Astrocyte (in vitro differentiated cells and primary cell): ENCODE results near the gene ERCC6. TPM values are rescaled to one million over a fixed set of nuclear protein-coding genes. Genes with fewer than 3 reads are reported as not detected.

Experiments used
- DNase-seq: peaks from one replicate; pipeline ENCODE4 v3.0.0-alpha.2; 2010; ENCODE audit warnings: low read depth
- FAIRE-seq: peaks from 2 replicates; lab custom pipeline; 2011; peaks lifted over from hg19 to GRCh38; lab: Jason Lieb, UNC
- H2AFZ ChIP-seq: 2 replicates; pipeline ENCODE4 v1.6.0; 2012; ENCODE audit warnings: low read depth, low read length, inconsistent platforms
- H3K27ac ChIP-seq: 2 replicates; pipeline ENCODE4 v1.5.1; 2011; ENCODE audit warnings: low read depth, low read length, inconsistent platforms
- H3K27me3 ChIP-seq: 2 replicates; pipeline ENCODE4 v1.6.0; 2011; ENCODE audit warnings: low read length, inconsistent platforms; ENCODE audit not compliant: insufficient read depth
- H3K36me3 ChIP-seq: 2 replicates; pipeline ENCODE4 v1.5.1; 2011; ENCODE audit warnings: low read length, inconsistent platforms; ENCODE audit not compliant: insufficient read depth
- H3K4me1 ChIP-seq: 2 replicates; pipeline ENCODE4 v1.5.1; 2011; ENCODE audit warnings: low read length, inconsistent platforms; ENCODE audit not compliant: insufficient read depth
- H3K4me2 ChIP-seq: 2 replicates; pipeline ENCODE4 v1.6.0; 2012; ENCODE audit warnings: low read length, inconsistent platforms
- H3K4me3 ChIP-seq: 2 replicates; pipeline ENCODE4 v1.5.1; 2011; ENCODE audit warnings: low read depth, mild to moderate bottlenecking, low read length, inconsistent platforms; ENCODE audit not compliant: insufficient read depth
- H3K79me2 ChIP-seq: 2 replicates; pipeline ENCODE4 v1.6.0; 2012; ENCODE audit warnings: mild to moderate bottlenecking, low read length, inconsistent platforms; ENCODE audit not compliant: insufficient read depth
- H3K9ac ChIP-seq: 2 replicates; pipeline ENCODE4 v1.6.0; 2012; ENCODE audit warnings: mild to moderate bottlenecking, low read length, inconsistent platforms
- H3K9me3 ChIP-seq: 2 replicates; pipeline ENCODE4 v1.5.1; 2012; ENCODE audit warnings: low read depth, mild to moderate bottlenecking, low read length, inconsistent platforms; ENCODE audit not compliant: insufficient read depth
- H4K20me1 ChIP-seq: 2 replicates; pipeline ENCODE4 v1.6.0; 2012; ENCODE audit warnings: low read length, inconsistent platforms; ENCODE audit not compliant: insufficient read depth
- H3K27ac Mint-ChIP-seq: one replicate; pipeline ENCODE4 v1.8.0; 2021; ENCODE audit warnings: mild to moderate bottlenecking, mixed read lengths; ENCODE audit not compliant: unreplicated experiment
- H3K27me3 Mint-ChIP-seq: one replicate; pipeline ENCODE4 v1.8.0; 2021; ENCODE audit warnings: low read depth, mixed read lengths; ENCODE audit not compliant: unreplicated experiment
- H3K36me3 Mint-ChIP-seq: one replicate; pipeline ENCODE4 v1.8.0; 2021; ENCODE audit warnings: low read depth, mixed read lengths; ENCODE audit not compliant: unreplicated experiment
- H3K4me1 Mint-ChIP-seq: one replicate; pipeline ENCODE4 v1.8.0; 2021; ENCODE audit warnings: low read depth, mixed read lengths; ENCODE audit not compliant: unreplicated experiment
- H3K4me3 Mint-ChIP-seq: one replicate; pipeline ENCODE4 v1.8.0; 2021; ENCODE audit warnings: mild to moderate bottlenecking, moderate library complexity, mixed read lengths; ENCODE audit not compliant: unreplicated experiment
- H3K9me3 Mint-ChIP-seq: one replicate; pipeline ENCODE4 v1.8.0; 2021; ENCODE audit warnings: mild to moderate bottlenecking, mixed read lengths; ENCODE audit not compliant: unreplicated experiment
- CTCF ChIP-seq: IDR thresholded peaks from 2 replicates; pipeline ENCODE4 v1.5.1; 2011; ENCODE audit warnings: low read depth, mild to moderate bottlenecking, inconsistent platforms, low read length, moderate library complexity; ENCODE audit not compliant: insufficient read depth
- EZH2 ChIP-seq: IDR thresholded peaks from 2 replicates; pipeline ENCODE4 v1.6.1; 2012; ENCODE audit warnings: mild to moderate bottlenecking, low read length, inconsistent platforms; ENCODE audit not compliant: insufficient read depth
- total RNA-seq: library from RNA; stranded (reverse); gene quantifications from 2 replicates; pipeline ENCODE4 v1.2.1, GENCODE V29; 2021

The ERCC6 gene
- total RNA-seq, 1 donor from 2014 or later, result 22.3 TPM

- TF ChIP-seq CTCF (no peak), EZH2 (no peak)
- Histone ChIP-seq H3K4me1 (no peaks in the 10 kb centered on the region), H3K36me3 (peaks cover 23% of the 10 kb centered on the region), H3K4me2 (no peak overlapping the region), H3K9ac (no peak overlapping the region), H3K27me3 (no peaks in the 10 kb centered on the region), H3K27ac (no peak overlapping the region), H2AFZ (no peak overlapping the region), H3K79me2 (no peaks in the 10 kb centered on the region), H3K9me3 (no peaks in the 10 kb centered on the region), H4K20me1 (no peaks in the 10 kb centered on the region), H3K4me3 (no peak overlapping the region)
- DNase-seq (no peak), FAIRE-seq (no peak)
- H3K36me3 Mint-ChIP-seq, result peaks cover 38% of the 10 kb centered on the region
- H3K4me3 Mint-ChIP-seq, result no peak overlapping the region
- no peak overlapping the region for H3K27ac Mint-ChIP-seq
- no peaks in the 10 kb centered on the region for H3K9me3 Mint-ChIP-seq
- no peaks in the 10 kb centered on the region for H3K27me3 Mint-ChIP-seq
- no peaks in the 10 kb centered on the region for H3K4me1 Mint-ChIP-seq
These were observed 64.0 kb downstream of the ERCC6 start for GRCh38 chr10:49474901-49475300.

DNA sequence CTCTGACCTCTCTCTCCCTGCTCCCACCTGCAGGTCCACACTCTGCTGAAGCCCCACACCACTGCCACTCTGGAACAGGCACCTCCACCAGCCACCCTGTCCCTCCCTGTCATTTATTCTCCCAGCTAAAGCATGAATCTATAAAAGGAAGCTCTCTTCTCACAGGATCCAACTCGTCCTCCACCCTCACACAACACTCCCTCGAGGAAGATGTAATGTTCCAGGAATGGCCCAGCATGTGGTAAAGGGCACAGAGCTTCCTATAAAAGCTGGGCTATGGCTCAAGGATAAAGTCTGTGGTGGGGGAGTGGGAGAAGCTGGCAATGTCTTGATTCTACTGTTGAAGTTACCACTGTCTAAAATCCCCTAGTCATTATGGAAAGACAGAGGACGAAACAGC is 67.4 kb downstream of the ERCC6 start:
- H3K79me2 ChIP-seq, result no peaks in the 10 kb centered on the region
- no peak overlapping the region for H3K4me2 ChIP-seq
- no peak overlapping the region for H3K4me3 Mint-ChIP-seq
- TF ChIP-seq EZH2 (no peak), CTCF (no peak)
- H3K36me3 ChIP-seq, result peaks cover 24% of the 10 kb centered on the region
- FAIRE-seq (no peak), DNase-seq (no peak)
- no peaks in the 10 kb centered on the region for H3K9me3 ChIP-seq
- H4K20me1 ChIP-seq, result no peaks in the 10 kb centered on the region
- no peaks in the 10 kb centered on the region for H3K27me3 ChIP-seq
- H3K36me3 Mint-ChIP-seq, result peaks cover 25% of the 10 kb centered on the region
- H3K27ac ChIP-seq, result no peak overlapping the region
- no peak overlapping the region for H2AFZ ChIP-seq
- no peak overlapping the region for H3K4me3 ChIP-seq
- no peak overlapping the region for H3K9ac ChIP-seq
- H3K4me1 Mint-ChIP-seq, result no peaks in the 10 kb centered on the region
- H3K27ac Mint-ChIP-seq, result no peak overlapping the region
- H3K27me3 Mint-ChIP-seq, result no peaks in the 10 kb centered on the region
- no peaks in the 10 kb centered on the region for H3K9me3 Mint-ChIP-seq
- no peaks in the 10 kb centered on the region for H3K4me1 ChIP-seq

GRCh38 chr10:49465736-49466135 is 73.2 kb downstream of the ERCC6 start:
- H3K9me3 Mint-ChIP-seq, result no peaks in the 10 kb centered on the region
- Histone ChIP-seq H3K36me3 (peaks cover 13% of the 10 kb centered on the region), H3K27me3 (no peaks in the 10 kb centered on the region), H3K9ac (no peak overlapping the region), H3K4me2 (no peak overlapping the region), H3K4me3 (no peak overlapping the region), H2AFZ (no peak overlapping the region), H3K9me3 (no peaks in the 10 kb centered on the region), H3K4me1 (no peaks in the 10 kb centered on the region), H3K79me2 (no peaks in the 10 kb centered on the region), H3K27ac (no peak overlapping the region), H4K20me1 (no peaks in the 10 kb centered on the region)
- DNase-seq (no peak), FAIRE-seq (no peak)
- no peaks in the 10 kb centered on the region for H3K27me3 Mint-ChIP-seq
- no peak overlapping the region for H3K4me3 Mint-ChIP-seq
- H3K36me3 Mint-ChIP-seq, result peaks cover 28% of the 10 kb centered on the region
- no peak overlapping the region for H3K27ac Mint-ChIP-seq
- TF ChIP-seq CTCF, result no peak
- no peaks in the 10 kb centered on the region for H3K4me1 Mint-ChIP-seq

Other genes with a start within 250 kb of the ERCC6 start
- not detected in 2 replicates for gene C10orf71, start 240.0 kb downstream of the ERCC6 start, total RNA-seq
- gene DRGX, start 143.0 kb downstream of the ERCC6 start, total RNA-seq, result not detected in 2 replicates
- gene SLC18A3, start 71.2 kb upstream of the ERCC6 start, total RNA-seq, result 1.0 and 4.6 TPM in 2 replicates
- gene CHAT, start 74.9 kb upstream of the ERCC6 start, total RNA-seq, result 0.12 and 1.00 TPM in 2 replicates
- gene C10orf53, start 140.5 kb upstream of the ERCC6 start, total RNA-seq, result not detected in 2 replicates
- gene OGDHL, start 223.2 kb upstream of the ERCC6 start, total RNA-seq, result 1.2 and 1.9 TPM in 2 replicates